ENCODE measurements around the gene DCHS1. TPM values are rescaled to one million over a fixed set of nuclear protein-coding genes. Genes with fewer than 3 reads are reported as not detected.

DCHS1 gene
- total RNA-seq, 1 donor from 2014 or later = 61.4 TPM

- H3K27ac Mint-ChIP-seq = no peak overlapping the region
Observed at GRCh38 chr11:6667733-6668374, 12.2 kb upstream of the DCHS1 start.

GRCh38 chr11:6666302-6667183, 10.9 kb upstream of the DCHS1 start:
- Mint-ChIP-seq H3K27me3 (peaks cover 11% of the 10 kb centered on the region), H3K4me1 (ENCODE audit: low read depth) (peaks cover 4% of the 10 kb centered on the region), H3K27ac (no peak overlapping the region), H3K36me3 (ENCODE audit: insufficient read depth) (no peaks in the 10 kb centered on the region), H3K9me3 (ENCODE audit: low read depth) (no peaks in the 10 kb centered on the region), H3K4me3 (ENCODE audit: low read depth) (no peak overlapping the region)
- no peak for DNase-seq (ENCODE audit: low spot score, unreplicated experiment)
- TF ChIP-seq CTCF (IDR thresholded peaks at IDR 0.05; ENCODE audit: unreplicated experiment) = no peak

More at GRCh38 chr11:6667733-6668374, 12.2 kb upstream of the DCHS1 start:
- Mint-ChIP-seq H3K4me1 (ENCODE audit: low read depth) (no peaks in the 10 kb centered on the region), H3K36me3 (ENCODE audit: insufficient read depth) (no peaks in the 10 kb centered on the region), H3K9me3 (ENCODE audit: low read depth) (no peaks in the 10 kb centered on the region), H3K27me3 (peaks cover 8% of the 10 kb centered on the region), H3K4me3 (ENCODE audit: low read depth) (no peak overlapping the region)
- peak; percentile 61 for TF ChIP-seq CTCF (IDR thresholded peaks at IDR 0.05; ENCODE audit: unreplicated experiment)
- DNase-seq (ENCODE audit: low spot score, unreplicated experiment) = no peak

- H3K36me3 Mint-ChIP-seq (ENCODE audit: insufficient read depth) = no peaks in the 10 kb centered on the region
- TF ChIP-seq CTCF (IDR thresholded peaks at IDR 0.05; ENCODE audit: unreplicated experiment) = no peak
- H3K27ac Mint-ChIP-seq = no peak overlapping the region
- DNase-seq (ENCODE audit: low spot score, unreplicated experiment) = no peak
- peaks cover 4% of the 10 kb centered on the region for H3K4me1 Mint-ChIP-seq (ENCODE audit: low read depth)
- no peaks in the 10 kb centered on the region for H3K9me3 Mint-ChIP-seq (ENCODE audit: low read depth)
- H3K4me3 Mint-ChIP-seq (ENCODE audit: low read depth) = no peak overlapping the region
- peaks cover 11% of the 10 kb centered on the region for H3K27me3 Mint-ChIP-seq
Observed at GRCh38 chr11:6664551-6664950, 8.9 kb upstream of the DCHS1 start.

GRCh38 chr11:6663794-6664469, 8.3 kb upstream of the DCHS1 start:
- no peak for TF ChIP-seq CTCF (IDR thresholded peaks at IDR 0.05; ENCODE audit: unreplicated experiment)

GRCh38 chr11:6660712-6661111, 5.1 kb upstream of the DCHS1 start:
- DNase-seq (ENCODE audit: low spot score, unreplicated experiment) = no peak
- H3K36me3 Mint-ChIP-seq (ENCODE audit: insufficient read depth) = no peaks in the 10 kb centered on the region
- H3K27ac Mint-ChIP-seq = no peak overlapping the region
- peaks cover 4% of the 10 kb centered on the region for H3K4me1 Mint-ChIP-seq (ENCODE audit: low read depth)
- no peak for TF ChIP-seq CTCF (IDR thresholded peaks at IDR 0.05; ENCODE audit: unreplicated experiment)
- H3K27me3 Mint-ChIP-seq = peaks cover 23% of the 10 kb centered on the region
- no peak overlapping the region for H3K4me3 Mint-ChIP-seq (ENCODE audit: low read depth)
- no peaks in the 10 kb centered on the region for H3K9me3 Mint-ChIP-seq (ENCODE audit: low read depth)

More at GRCh38 chr11:6663794-6664469, 8.3 kb upstream of the DCHS1 start:
- H3K27me3 Mint-ChIP-seq = peaks cover 11% of the 10 kb centered on the region
- H3K9me3 Mint-ChIP-seq (ENCODE audit: low read depth) = no peaks in the 10 kb centered on the region
- H3K4me1 Mint-ChIP-seq (ENCODE audit: low read depth) = peaks cover 4% of the 10 kb centered on the region
- no peak overlapping the region for H3K4me3 Mint-ChIP-seq (ENCODE audit: low read depth)
- no peaks in the 10 kb centered on the region for H3K36me3 Mint-ChIP-seq (ENCODE audit: insufficient read depth)
- H3K27ac Mint-ChIP-seq = no peak overlapping the region
- no peak for DNase-seq (ENCODE audit: low spot score, unreplicated experiment)

Data from progenitor cell of endocrine pancreas (in vitro differentiated cells).